LNCAP (cell line): ENCODE results near the gene IGSF22.

Experiments
- CTCF ChIP-seq: fragments of 450-650 bp; IDR thresholded peaks from 2 replicates; pipeline ENCODE4 v1.5.1; 2017; ENCODE audit warnings: mild to moderate bottlenecking

Gene IGSF22

GRCh38 chr11:18756889-18757288 is 30.9 kb upstream of the IGSF22 start:
- no peak for TF ChIP-seq CTCF

GRCh38 chr11:18754308-18754707 is 28.3 kb upstream of the IGSF22 start:
- TF ChIP-seq CTCF = no peak

GRCh38 chr11:18752502-18752901 is 26.5 kb upstream of the IGSF22 start:
- TF ChIP-seq CTCF = no peak

GRCh38 chr11:18750944-18751343 is 25.0 kb upstream of the IGSF22 start:
- TF ChIP-seq CTCF = no peak

GRCh38 chr11:18749681-18750319 is 23.8 kb upstream of the IGSF22 start:
- no peak for TF ChIP-seq CTCF

- no peak for TF ChIP-seq CTCF
Measured at GRCh38 chr11:18748766-18749365, 22.9 kb upstream of the IGSF22 start.

- TF ChIP-seq CTCF = no peak
Measured at GRCh38 chr11:18745251-18745650, 19.3 kb upstream of the IGSF22 start.
